ENCODE data around the gene ADGRG1.

The ADGRG1 gene

DNA sequence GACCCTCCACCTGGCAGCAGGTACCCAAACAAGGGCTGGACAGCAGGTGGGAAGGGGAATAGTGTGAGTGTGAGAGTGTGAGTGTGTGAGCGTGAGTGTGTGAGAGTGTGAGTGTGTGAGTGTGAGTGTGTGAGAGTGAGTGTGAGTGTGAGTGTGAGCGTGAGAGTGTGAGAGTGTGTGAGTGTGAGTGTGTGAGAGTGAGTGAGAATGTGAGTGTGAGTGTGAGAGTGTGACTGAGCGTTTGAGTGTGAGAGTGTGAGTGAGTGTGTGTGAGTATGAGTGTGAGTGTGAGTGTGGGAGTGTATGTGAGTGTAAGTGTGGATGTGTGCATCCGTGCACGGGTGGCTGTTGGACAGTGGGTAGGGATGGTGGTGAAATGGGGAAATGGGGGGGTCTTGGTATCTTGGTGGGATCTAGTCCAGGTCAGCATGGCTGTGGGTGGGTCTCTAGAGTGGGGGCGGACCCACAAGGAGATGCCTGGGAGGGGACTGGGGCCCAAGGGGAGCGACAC lies 408 bp downstream of the ADGRG1 start:
- no peak for ATAC-seq (ENCODE audit: insufficient read depth, low read depth)
- no peaks in the 10 kb centered on the region for H3K9me3 ChIP-seq (ENCODE audit: insufficient read depth, low read length, severe bottlenecking)
- no peak overlapping the region for H3K9ac ChIP-seq (ENCODE audit: low read depth, low read length)
- H3K4me2 ChIP-seq (ENCODE audit: insufficient read depth, low read length): no peak overlapping the region
- no peaks in the 10 kb centered on the region for H3K4me1 ChIP-seq (ENCODE audit: insufficient read depth, low read length)
- no peaks in the 10 kb centered on the region for H3K79me2 ChIP-seq (ENCODE audit: insufficient read depth, low read length)
- TF ChIP-seq, protein P1, sequence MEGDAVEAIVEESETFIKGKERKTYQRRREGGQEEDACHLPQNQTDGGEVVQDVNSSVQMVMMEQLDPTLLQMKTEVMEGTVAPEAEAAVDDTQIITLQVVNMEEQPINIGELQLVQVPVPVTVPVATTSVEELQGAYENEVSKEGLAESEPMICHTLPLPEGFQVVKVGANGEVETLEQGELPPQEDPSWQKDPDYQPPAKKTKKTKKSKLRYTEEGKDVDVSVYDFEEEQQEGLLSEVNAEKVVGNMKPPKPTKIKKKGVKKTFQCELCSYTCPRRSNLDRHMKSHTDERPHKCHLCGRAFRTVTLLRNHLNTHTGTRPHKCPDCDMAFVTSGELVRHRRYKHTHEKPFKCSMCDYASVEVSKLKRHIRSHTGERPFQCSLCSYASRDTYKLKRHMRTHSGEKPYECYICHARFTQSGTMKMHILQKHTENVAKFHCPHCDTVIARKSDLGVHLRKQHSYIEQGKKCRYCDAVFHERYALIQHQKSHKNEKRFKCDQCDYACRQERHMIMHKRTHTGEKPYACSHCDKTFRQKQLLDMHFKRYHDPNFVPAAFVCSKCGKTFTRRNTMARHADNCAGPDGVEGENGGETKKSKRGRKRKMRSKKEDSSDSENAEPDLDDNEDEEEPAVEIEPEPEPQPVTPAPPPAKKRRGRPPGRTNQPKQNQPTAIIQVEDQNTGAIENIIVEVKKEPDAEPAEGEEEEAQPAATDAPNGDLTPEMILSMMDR (IDR thresholded peaks at IDR 0.05; ENCODE audit: borderline replicate concordance, extremely low read depth, low read length, poor library complexity, severe bottlenecking): no peak
- TF ChIP-seq EZH2 (IDR thresholded peaks at IDR 0.05; ENCODE audit: borderline replicate concordance, low read depth, low read length, severe bottlenecking): no peak
- H3K36me3 ChIP-seq (ENCODE audit: insufficient read depth, low read length): no peaks in the 10 kb centered on the region
- H3K27me3 ChIP-seq (ENCODE audit: insufficient read depth, low read length, poor library complexity): no peaks in the 10 kb centered on the region
- DNase-seq: no peak
- no peak overlapping the region for H3K27ac ChIP-seq (ENCODE audit: low read length)
- H3K4me3 ChIP-seq (ENCODE audit: low read depth in 1 of 2, low read length in 2 of 2): no peak overlapping the region
- no peak overlapping the region for H2AFZ ChIP-seq (ENCODE audit: low read depth, low read length)
- no peaks in the 10 kb centered on the region; the same call in 1 of the 2 replicates for H4K20me1 ChIP-seq (ENCODE audit: insufficient read depth, low read length)

DNA sequence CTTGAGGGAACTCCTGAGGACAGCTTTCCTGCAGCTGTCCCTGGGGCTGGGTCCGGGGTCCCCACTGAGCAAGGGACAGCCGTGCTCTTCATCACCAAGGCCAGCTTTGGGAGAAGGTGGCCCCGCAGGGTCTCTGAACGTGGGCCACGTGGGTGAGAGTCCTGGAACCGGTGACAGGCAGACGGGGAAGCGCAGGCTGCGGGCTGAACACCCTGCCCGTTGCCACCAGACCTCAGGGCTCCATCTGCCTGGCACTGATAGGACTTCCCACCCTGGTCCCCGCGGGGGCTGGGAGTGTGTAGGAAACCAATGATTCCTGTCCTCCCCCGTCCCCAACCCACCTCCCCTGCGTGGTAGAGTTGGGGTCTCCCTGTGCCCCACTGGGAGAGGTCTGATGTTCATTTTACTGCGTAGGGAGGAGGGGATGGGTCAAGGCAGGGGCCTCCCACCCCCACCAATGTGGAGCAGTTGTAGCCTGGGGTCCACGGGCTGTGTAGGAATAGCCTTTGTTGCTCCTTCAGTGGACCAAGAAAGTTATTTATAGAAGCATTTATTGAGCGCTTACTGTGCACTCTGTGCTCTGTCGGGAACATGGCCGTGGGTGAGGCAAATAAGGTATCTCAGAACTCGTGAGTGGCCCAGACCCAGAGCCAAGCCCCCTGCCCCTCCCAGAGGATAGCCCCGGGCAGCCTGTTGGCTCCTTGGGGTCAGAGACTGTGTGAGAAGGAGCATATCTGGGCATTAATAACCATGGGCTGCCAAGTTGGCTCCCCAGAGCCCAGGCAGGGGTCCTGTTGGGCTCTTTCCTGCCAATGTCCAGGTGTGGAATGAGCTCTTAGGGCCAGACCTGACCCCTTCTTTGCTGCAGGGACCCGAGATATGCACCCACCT lies 1.3 kb downstream of the ADGRG1 start:
- TF ChIP-seq, protein P1 (IDR thresholded peaks at IDR 0.05; ENCODE audit: borderline replicate concordance, extremely low read depth, low read length, poor library complexity, severe bottlenecking): no peak
- no peak for TF ChIP-seq EZH2 (IDR thresholded peaks at IDR 0.05; ENCODE audit: borderline replicate concordance, low read depth, low read length, severe bottlenecking)
- H3K4me3 ChIP-seq (ENCODE audit: low read depth in 1 of 2, low read length in 2 of 2): no peak overlapping the region
- no peak for ATAC-seq (ENCODE audit: insufficient read depth, low read depth)
- no peak overlapping the region for H3K9ac ChIP-seq (ENCODE audit: low read depth, low read length)
- H2AFZ ChIP-seq (ENCODE audit: low read depth, low read length): no peak overlapping the region
- no peaks in the 10 kb centered on the region for H3K36me3 ChIP-seq (ENCODE audit: insufficient read depth, low read length)
- no peak for DNase-seq
- no peaks in the 10 kb centered on the region for H3K4me1 ChIP-seq (ENCODE audit: insufficient read depth, low read length)
- no peaks in the 10 kb centered on the region for H3K79me2 ChIP-seq (ENCODE audit: insufficient read depth, low read length)
- H3K27ac ChIP-seq (ENCODE audit: low read length): no peak overlapping the region
- no peaks in the 10 kb centered on the region for H3K27me3 ChIP-seq (ENCODE audit: insufficient read depth, low read length, poor library complexity)
- no peaks in the 10 kb centered on the region for H3K9me3 ChIP-seq (ENCODE audit: insufficient read depth, low read length, severe bottlenecking)
- no peaks in the 10 kb centered on the region; the same call in 1 of the 2 replicates for H4K20me1 ChIP-seq (ENCODE audit: insufficient read depth, low read length)
- H3K4me2 ChIP-seq (ENCODE audit: insufficient read depth, low read length): no peak overlapping the region

DNA sequence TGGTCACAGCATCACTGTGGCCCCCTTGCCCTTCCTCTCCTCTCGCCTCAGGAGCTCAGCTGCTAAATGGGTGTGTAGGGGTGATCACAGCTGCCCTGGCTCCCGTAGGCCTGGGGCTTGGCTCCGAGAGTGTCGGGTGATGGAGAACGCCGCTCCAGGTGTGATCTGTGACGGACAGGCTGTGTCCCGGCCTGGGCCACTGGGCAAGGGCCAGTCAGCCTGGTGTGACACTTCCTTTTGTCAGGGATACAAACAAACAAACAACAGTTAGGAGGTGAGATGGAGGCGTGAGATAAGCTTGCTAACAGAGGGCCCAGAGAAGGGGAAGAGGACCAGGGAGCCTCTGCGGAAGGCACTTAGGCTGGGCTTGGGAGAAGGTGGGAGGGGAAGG lies 2.0 kb downstream of the ADGRG1 start:
- H3K36me3 ChIP-seq (ENCODE audit: insufficient read depth, low read length): no peaks in the 10 kb centered on the region
- no peaks in the 10 kb centered on the region for H3K79me2 ChIP-seq (ENCODE audit: insufficient read depth, low read length)
- H3K9me3 ChIP-seq (ENCODE audit: insufficient read depth, low read length, severe bottlenecking): no peaks in the 10 kb centered on the region
- DNase-seq (no peak), ATAC-seq (ENCODE audit: insufficient read depth, low read depth) (no peak)
- H4K20me1 ChIP-seq (ENCODE audit: insufficient read depth, low read length): no peaks in the 10 kb centered on the region; the same call in 1 of the 2 replicates
- H2AFZ ChIP-seq (ENCODE audit: low read depth, low read length): no peak overlapping the region
- no peak overlapping the region for H3K4me2 ChIP-seq (ENCODE audit: insufficient read depth, low read length)
- no peaks in the 10 kb centered on the region for H3K4me1 ChIP-seq (ENCODE audit: insufficient read depth, low read length)
- H3K9ac ChIP-seq (ENCODE audit: low read depth, low read length): no peak overlapping the region
- H3K4me3 ChIP-seq (ENCODE audit: low read depth in 1 of 2, low read length in 2 of 2): no peak overlapping the region
- no peak for TF ChIP-seq EZH2 (IDR thresholded peaks at IDR 0.05; ENCODE audit: borderline replicate concordance, low read depth, low read length, severe bottlenecking)
- H3K27ac ChIP-seq (ENCODE audit: low read length): no peak overlapping the region
- no peaks in the 10 kb centered on the region for H3K27me3 ChIP-seq (ENCODE audit: insufficient read depth, low read length, poor library complexity)

All from DND-41 (cell line).